GM12875 (cell line): ENCODE measurements around the gene TEX26.
"Not testable (repeated sequence)": the region's sequence is repeated elsewhere in the genome, so short reads cannot be mapped to it uniquely, and the experiment has no call there.

Source experiments
- H3K4me3 ChIP-seq: one replicate; pipeline ENCODE4 v1.5.1; 2011; ENCODE audit warnings: low read depth, low read length, control low read depth
- TF ChIP-seq, protein P1 (sequence below): IDR thresholded peaks from 2 replicates; pipeline ENCODE4 v1.5.1; 2011; ENCODE audit warnings: low read depth, mild to moderate bottlenecking, control low read depth, inconsistent platforms, low read length, moderate library complexity, borderline replicate concordance; ENCODE audit not compliant: insufficient read depth

TEX26 gene

DNA sequence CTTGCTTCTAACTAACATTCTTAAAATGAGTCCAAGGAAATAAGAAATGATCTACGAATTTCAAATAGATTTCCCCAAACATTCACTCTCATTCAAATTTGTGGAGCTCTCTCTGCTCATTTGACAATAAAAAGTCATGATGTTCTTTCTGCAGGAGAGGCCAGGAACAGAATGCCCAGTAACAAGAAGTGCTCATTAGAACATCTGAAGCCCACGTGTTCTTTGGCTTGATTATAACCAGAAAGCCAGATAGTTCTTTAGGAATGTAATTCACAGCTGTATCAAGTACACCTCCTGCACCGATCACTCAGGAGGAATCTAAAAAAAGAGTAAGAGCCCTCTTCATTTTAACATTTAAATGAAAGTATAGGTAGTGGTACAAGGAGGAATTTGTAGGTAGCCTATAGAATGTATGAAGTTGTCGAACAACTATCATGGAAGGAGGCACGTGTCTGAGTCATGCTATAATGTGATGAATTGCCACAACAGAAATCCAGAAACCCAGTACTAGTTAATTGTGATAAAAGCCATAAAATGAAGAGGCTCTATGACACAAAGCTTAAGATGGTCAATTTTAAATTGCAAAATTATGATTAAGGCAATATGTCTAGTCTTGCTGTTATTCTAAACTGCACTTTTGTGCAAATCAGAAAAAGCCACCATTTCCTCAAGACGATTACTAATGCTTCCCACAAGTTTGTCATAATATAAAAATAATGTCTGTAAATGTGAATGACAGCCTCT lies 13.6 kb upstream of the TEX26 start:
- TF ChIP-seq, protein P1, sequence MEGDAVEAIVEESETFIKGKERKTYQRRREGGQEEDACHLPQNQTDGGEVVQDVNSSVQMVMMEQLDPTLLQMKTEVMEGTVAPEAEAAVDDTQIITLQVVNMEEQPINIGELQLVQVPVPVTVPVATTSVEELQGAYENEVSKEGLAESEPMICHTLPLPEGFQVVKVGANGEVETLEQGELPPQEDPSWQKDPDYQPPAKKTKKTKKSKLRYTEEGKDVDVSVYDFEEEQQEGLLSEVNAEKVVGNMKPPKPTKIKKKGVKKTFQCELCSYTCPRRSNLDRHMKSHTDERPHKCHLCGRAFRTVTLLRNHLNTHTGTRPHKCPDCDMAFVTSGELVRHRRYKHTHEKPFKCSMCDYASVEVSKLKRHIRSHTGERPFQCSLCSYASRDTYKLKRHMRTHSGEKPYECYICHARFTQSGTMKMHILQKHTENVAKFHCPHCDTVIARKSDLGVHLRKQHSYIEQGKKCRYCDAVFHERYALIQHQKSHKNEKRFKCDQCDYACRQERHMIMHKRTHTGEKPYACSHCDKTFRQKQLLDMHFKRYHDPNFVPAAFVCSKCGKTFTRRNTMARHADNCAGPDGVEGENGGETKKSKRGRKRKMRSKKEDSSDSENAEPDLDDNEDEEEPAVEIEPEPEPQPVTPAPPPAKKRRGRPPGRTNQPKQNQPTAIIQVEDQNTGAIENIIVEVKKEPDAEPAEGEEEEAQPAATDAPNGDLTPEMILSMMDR, result no peak
- H3K4me3 ChIP-seq, result no peak overlapping the region

DNA sequence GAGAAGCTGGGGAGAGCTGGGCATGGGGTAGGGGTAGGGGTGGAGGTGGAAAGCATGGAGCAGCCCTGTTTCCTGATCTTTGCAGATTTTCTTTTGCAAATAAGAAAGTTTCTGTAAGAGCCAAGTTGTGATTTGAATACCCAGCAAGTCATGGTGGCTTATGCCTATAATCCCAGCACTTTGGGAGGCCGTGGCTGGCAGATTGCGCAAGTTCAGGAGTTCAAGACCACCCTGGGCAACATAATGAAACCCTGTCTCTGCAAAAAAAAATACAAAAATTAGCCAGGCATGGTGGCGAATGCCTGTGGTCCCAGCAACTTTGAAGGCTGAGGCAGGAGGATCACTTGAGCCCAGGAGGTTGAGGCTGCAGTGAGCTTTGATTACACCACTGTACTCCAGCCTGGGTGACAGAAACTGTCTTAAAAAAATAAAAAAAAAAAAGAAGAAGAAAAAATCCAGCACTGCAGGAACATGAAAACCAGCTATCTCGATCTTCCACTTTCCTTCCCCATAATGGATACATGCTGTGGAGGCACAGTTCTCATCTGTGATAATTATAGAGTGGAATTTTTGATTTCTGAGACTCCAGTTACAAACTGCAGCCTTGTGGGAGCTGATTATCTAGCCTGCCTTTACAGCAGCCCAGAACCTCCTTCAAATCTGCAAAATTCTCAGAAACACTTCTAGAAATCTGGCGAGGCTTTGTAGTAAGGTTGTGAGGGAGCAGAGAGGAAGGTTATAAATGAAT lies 12.1 kb upstream of the TEX26 start:
- TF ChIP-seq, protein P1, result no peak
- no peak overlapping the region for H3K4me3 ChIP-seq

DNA sequence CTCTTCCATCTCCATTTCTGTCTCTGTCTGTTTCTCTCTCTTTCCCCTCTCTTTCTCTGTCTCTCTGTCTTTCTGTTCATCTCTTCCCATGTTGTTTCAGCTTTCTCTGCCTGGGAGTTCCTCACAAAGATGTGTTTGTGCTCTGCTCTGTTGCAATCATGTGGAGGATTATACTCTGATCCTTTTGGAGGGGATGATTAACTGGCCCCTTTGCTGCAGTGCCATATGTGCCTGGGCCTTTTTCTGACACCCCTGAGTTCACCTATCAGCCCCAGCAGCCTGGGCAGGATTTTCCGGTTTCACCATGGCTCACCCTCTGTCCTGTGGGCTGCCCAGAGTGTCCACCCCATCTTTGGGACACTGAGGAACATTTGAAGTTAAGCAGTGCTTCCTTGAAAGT lies 9.0 kb upstream of the TEX26 start:
- no peak overlapping the region for H3K4me3 ChIP-seq
- TF ChIP-seq, protein P1, result no peak

DNA sequence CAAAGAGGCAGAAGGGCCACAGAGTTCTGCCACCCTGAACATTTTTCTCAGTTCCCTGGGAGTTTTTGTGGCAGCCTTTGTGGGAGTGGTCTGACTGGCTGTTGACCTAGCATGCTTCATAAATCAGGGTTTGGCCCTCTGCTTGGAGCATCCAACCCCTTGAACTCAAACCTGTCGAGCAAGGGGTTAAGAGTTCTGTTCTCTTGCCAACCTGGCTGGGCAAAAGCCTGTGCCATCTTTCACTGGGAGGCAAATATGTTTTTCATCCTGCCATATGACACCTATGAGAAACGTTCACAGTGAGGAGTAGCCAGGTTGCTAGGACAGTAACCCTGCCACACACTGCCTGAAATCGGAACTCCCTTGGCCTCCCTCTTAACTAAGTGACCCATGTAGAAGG lies 7.7 kb upstream of the TEX26 start:
- H3K4me3 ChIP-seq, result no peak overlapping the region
- TF ChIP-seq, protein P1, result no peak

DNA sequence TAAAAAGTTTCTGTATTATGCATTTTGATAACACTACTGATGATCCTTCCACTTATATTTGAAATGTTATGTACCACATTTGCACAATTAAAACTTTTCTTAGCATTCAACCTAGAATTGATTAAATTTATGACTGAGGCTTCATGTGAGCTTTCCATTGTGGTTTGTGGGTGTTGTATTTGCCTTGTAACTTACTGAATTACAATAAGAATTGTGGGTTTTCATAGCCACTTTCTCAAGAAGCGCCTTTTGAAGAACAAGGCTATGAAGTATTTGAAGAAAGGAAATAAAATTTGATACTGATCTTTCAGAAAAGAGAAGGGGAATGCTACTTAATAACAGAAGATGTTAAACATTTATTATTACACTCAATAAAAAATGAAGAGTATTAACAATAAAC lies 7.0 kb upstream of the TEX26 start:
- TF ChIP-seq, protein P1, result no peak
- no peak overlapping the region for H3K4me3 ChIP-seq

DNA sequence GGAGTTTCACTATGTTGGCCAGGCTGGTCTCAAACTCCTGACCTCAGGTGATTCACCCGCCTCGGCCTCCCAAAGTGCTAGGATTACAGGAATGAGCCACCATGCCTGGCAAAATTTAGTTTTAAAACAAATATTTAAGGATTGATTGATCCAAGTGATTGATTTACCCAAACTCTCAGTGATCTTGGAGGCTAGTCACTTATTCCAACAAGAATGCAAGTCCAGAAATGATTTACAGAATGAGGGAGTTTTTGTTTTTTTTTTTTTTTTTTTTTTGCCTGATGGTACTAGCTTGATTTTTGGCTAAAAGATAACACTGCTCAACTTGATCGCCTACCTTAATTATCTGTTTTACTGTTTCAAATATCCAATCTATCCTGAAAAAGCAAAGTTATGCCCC lies 5.7 kb upstream of the TEX26 start:
- TF ChIP-seq, protein P1, result no peak

DNA sequence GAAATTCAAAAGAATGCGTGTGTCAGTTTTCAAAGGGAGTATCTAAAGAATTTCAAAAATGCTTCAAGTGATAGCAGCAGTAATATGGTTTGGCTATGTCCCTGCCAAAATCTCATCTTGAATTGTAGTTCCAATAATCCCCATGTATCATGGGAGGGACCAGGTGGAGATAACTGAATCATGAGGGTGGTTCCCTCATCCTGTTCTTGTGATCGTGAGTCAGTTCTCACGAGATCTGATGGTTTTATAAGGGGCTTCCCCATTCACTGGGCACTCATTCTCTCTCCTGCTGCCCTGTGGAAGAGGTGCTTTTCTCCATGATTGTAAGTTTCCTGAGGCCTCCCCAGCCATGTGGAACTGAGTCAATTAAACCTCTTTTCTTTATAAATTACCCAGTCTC lies 5.3 kb upstream of the TEX26 start:
- H3K4me3 ChIP-seq, result not testable (repeated sequence)

More for the DNA sequence above, 5.7 kb upstream of the TEX26 start:
- no peak overlapping the region for H3K4me3 ChIP-seq

DNA sequence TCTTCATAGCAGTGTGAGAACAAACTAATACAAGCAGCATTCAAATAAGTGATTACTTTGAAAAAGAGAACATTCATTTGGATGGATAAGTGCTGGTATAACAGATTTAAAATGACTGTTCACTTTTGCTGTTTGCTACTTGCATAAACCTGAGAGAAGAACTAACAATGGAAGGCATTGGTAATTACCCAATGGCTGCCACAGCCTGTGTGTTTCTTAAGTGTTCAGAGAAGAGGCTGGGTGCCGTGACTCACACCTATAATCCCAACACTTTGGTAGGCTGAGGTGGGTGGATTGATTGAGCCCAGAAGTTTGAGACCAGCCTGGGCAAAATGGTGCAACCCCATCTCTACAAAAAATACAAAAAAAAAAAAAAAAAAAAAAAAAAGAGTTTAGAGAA lies 4.9 kb upstream of the TEX26 start:
- TF ChIP-seq, protein P1, result no peak

More for the DNA sequence above, 4.9 kb upstream of the TEX26 start:
- no peak overlapping the region for H3K4me3 ChIP-seq
